Right lobe of liver (tissue), 6 donors: Measurements from ENCODE around the gene KIAA1671. TPM values are rescaled to one million over a fixed set of nuclear protein-coding genes. Genes with fewer than 3 reads are reported as not detected.

Experiments
- ATAC-seq, 4 donors: fragments of 200-7000 bp; cut with Tn5 transposase; one replicate each; pipeline ENCODE4 v1.9.1; 2020; ENCODE audit warnings: mild to moderate bottlenecking in 4 of 4, moderate library complexity in 4 of 4
- DNase-seq, 3 donors: peaks; one replicate each; pipeline ENCODE4 v3.0.0-alpha.2; 2020
- H3K27ac ChIP-seq, 3 donors: fragments of 200-600 bp; one replicate each; pipeline ENCODE4 v1.8.0; 2022
- H3K27me3 ChIP-seq, 2 donors: fragments of 200-600 bp; one replicate each; pipeline ENCODE4 v1.8.0; 2022
- H3K36me3 ChIP-seq, 4 donors: fragments of 200-600 bp; sonication (generic) in 1 of 4; one replicate each; pipeline versions ENCODE4 v1.5.1 to v1.8.0; 2017 to 2022; ENCODE audit warnings: control low read depth in 1 of 4
- H3K4me1 ChIP-seq, 4 donors: fragments of 200-600 bp; sonication (generic) in 1 of 4; one replicate each; pipeline versions ENCODE4 v1.5.1 to v1.8.0; 2017 to 2022; ENCODE audit warnings: control low read depth in 1 of 4
- H3K4me3 ChIP-seq, 3 donors: fragments of 200-600 bp; one replicate each; pipeline ENCODE4 v1.8.0; 2022
- H3K9me3 ChIP-seq, 4 donors: fragments of 200-600 bp; sonication (generic) in 1 of 4; one replicate each; pipeline versions ENCODE4 v1.5.1 to v1.8.0; 2017 to 2022; ENCODE audit warnings: control low read depth in 1 of 4
- POLR2A ChIP-seq: fragments of 450-650 bp; IDR thresholded peaks from one replicate; pipeline ENCODE4 v1.6.1; 2017; ENCODE audit warnings: antibody characterized with exemption, mild to moderate bottlenecking
- WGBS: methylation state at CpG from one replicate; pipeline ENCODE4 v1.1.6; 2018; ENCODE audit warnings: low coverage, low lambda C conversion rate; ENCODE audit not compliant: insufficient coverage; ENCODE audit errors: missing lambda C conversion rate; 5-methylcytosine and 5-hydroxymethylcytosine counted together
- intact Hi-C, 2 donors: fragments of 100-400 bp; cut with DNase I; formaldehyde crosslinking; loops; one replicate each; pipeline versions ENCODE4 v1.11.2 to v1.14.1; 2022
- total RNA-seq, 6 experiments: library from RNA; depleted of rRNA in 2 of 6; stranded (reverse); fragments of >200 nt in 2 of 6; fragmentation: NEBNext Ultra II Directional in 3 of 6; extraction: Animal tissue kit (Norgen Biotek cat#: 25700) in 3 of 6; gene quantifications; one replicate each; pipeline versions ENCODE4 v1.1.0 to v1.2.4, GENCODE V29; 2016 to 2023
- TF ChIP-seq, protein P1 (sequence below), 4 donors: fragments of 200-600 bp in 3 of 4; fragments of 450-650 bp in 1 of 4; IDR thresholded peaks; one replicate each; pipeline versions ENCODE4 v1.5.1 to v1.8.0; 2016 to 2022; ENCODE audit warnings: antibody characterized with exemption in 4 of 4, mild to moderate bottlenecking in 2 of 4
- donor health status: DM: no; HTN: yes; CAD: no.
- donor health status: DM: no; HTN: no; CAD: no.
- donor health status: DM: no; HTN: no; CAD: no.
- donor health status: DM: no; HTN: yes; CAD: no.
- donor health status: DM: no; HTN: yes; CAD: no.

KIAA1671 gene
- total RNA-seq, 6 experiments from 2014 or later, result 31.1 to 56.6 (median 39.2) TPM

DNA sequence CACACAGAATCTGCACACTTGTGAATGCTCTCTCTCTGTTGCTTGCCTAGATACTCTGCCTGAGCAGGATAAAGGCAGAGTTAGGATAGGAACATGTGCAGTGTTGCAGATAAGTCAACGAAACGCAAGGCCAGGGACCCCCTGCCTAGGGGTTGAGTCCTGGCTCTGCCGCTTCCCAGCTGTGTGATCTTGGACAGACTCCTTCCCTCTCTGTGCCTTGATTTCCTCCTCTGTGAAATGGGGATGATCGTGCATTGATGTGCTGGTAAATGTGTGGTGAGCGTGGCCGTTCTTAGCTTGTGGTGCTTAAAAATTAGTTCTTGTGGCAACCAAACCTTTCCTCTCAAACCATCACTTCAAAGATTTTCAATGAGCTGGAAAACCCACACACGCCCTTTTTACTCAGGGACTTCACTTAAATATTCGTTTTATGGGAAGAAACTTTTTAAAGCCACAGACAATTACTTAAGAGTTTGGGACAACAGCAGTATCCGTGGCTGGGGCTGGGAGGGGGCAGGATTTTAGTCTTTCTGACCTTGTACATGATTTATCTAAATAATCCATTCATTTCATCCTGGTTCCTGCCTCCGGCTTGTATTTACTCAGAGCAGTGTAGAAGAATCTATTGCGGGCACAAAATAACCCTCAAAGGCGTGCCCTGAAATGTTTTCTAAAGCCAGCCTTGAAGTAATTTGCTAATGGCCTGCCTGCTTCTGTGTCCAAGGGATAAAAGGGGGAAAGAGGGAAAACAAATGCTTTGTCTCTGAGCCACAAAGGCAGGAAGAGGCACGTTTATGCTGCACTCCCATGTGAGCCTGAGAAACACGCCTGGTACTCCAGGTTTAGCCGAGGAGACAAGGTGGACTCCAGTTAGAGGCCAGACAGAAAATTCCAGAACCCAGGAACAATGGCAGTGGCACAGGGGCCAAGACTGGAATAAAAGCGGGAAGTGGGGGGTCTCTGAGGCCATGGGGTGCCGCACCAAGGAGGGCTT is 162.2 kb downstream of the KIAA1671 start:
- H3K9me3 ChIP-seq, result no peaks in the 10 kb centered on the region
- H3K27me3 ChIP-seq, result no peaks in the 10 kb centered on the region
- ATAC-seq, result no peak
- peak overlapping the region; percentile 65 to 97 (median 90) for H3K27ac ChIP-seq
- peak overlapping the region; percentile 50 to 91 (median 79) for H3K4me3 ChIP-seq
- intact Hi-C loops, result loop anchor here in 1 of 2 donors (5.0 kb wide), 1 partner anchor 53 kb away; no protein-coding TSS in a partner anchor
- no peaks in the 10 kb centered on the region for H3K36me3 ChIP-seq
- DNase-seq, result no peak
- H3K4me1 ChIP-seq, result peaks cover 0 to 44% (median 3%) of the 10 kb centered on the region in 4 donors
- no peak for TF ChIP-seq POLR2A
- TF ChIP-seq, protein P1, sequence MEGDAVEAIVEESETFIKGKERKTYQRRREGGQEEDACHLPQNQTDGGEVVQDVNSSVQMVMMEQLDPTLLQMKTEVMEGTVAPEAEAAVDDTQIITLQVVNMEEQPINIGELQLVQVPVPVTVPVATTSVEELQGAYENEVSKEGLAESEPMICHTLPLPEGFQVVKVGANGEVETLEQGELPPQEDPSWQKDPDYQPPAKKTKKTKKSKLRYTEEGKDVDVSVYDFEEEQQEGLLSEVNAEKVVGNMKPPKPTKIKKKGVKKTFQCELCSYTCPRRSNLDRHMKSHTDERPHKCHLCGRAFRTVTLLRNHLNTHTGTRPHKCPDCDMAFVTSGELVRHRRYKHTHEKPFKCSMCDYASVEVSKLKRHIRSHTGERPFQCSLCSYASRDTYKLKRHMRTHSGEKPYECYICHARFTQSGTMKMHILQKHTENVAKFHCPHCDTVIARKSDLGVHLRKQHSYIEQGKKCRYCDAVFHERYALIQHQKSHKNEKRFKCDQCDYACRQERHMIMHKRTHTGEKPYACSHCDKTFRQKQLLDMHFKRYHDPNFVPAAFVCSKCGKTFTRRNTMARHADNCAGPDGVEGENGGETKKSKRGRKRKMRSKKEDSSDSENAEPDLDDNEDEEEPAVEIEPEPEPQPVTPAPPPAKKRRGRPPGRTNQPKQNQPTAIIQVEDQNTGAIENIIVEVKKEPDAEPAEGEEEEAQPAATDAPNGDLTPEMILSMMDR (IDR thresholded peaks at IDR 0.05), result no peak
- WGBS, result 34% methylated on average over 12 of the region's 17 CpGs

- Histone ChIP-seq H3K27ac (peak overlapping the region; percentile 63 to 80 (median 76)), H3K4me3 (no peak overlapping the region), H3K27me3 (no peaks in the 10 kb centered on the region), H3K36me3 (no peaks in the 10 kb centered on the region), H3K9me3 (no peaks in the 10 kb centered on the region), H3K4me1 (peaks cover 0 to 51% (median 13%) of the 10 kb centered on the region in 4 donors)
- ATAC-seq (peak in 1 of 4 donors; percentile 1), DNase-seq (no peak)
- TF ChIP-seq, protein P1 (IDR thresholded peaks at IDR 0.05), result no peak
- no peak for TF ChIP-seq POLR2A
- WGBS, result 50% methylated on average over 2 of the region's 2 CpGs
- intact Hi-C loops, result no loop called here
These were observed 167.1 kb downstream of the KIAA1671 start for GRCh38 chr22:25119609-25120008.

- 13% methylated on average over 3 of the region's 3 CpGs for WGBS
- TF ChIP-seq, protein P1 (IDR thresholded peaks at IDR 0.05), result no peak
- peak; percentile 20 for TF ChIP-seq POLR2A
- Histone ChIP-seq H3K27ac (peak overlapping the region; percentile 63 to 80 (median 76)), H3K4me3 (peak overlapping the region in 2 of 3 donors; percentile 8 to 22), H3K9me3 (no peaks in the 10 kb centered on the region), H3K4me1 (peaks cover 0 to 46% (median 13%) of the 10 kb centered on the region in 4 donors), H3K27me3 (no peaks in the 10 kb centered on the region), H3K36me3 (no peaks in the 10 kb centered on the region)
- ATAC-seq (peak; percentile 75 to 81 (median 80)), DNase-seq (peak; percentile 55 to 85 (median 80))
- intact Hi-C loops, result no loop called here
These were observed 167.6 kb downstream of the KIAA1671 start for GRCh38 chr22:25120093-25120561.

GRCh38 chr22:25120761-25121212 is 168.3 kb downstream of the KIAA1671 start:
- ATAC-seq (peak; percentile 79 to 83 (median 82)), DNase-seq (peak; percentile 79 to 85 (median 84))
- no peaks in the 10 kb centered on the region for H3K27me3 ChIP-seq
- H3K4me3 ChIP-seq, result peak overlapping the region in 2 of 3 donors; percentile 8 to 22
- WGBS, result 13% methylated on average over 12 of the region's 12 CpGs
- intact Hi-C loops, result no loop called here
- H3K36me3 ChIP-seq, result no peaks in the 10 kb centered on the region
- peaks cover 0 to 47% (median 15%) of the 10 kb centered on the region in 4 donors for H3K4me1 ChIP-seq
- H3K9me3 ChIP-seq, result no peaks in the 10 kb centered on the region
- H3K27ac ChIP-seq, result peak overlapping the region; percentile 63 to 80 (median 76)
- TF ChIP-seq POLR2A, result peak; percentile 12
- TF ChIP-seq, protein P1 (IDR thresholded peaks at IDR 0.05), result no peak
